ENCODE data around the gene BLOC1S6. TPM values are rescaled to one million over a fixed set of nuclear protein-coding genes. Genes with fewer than 3 reads are reported as not detected.

The BLOC1S6 gene
- total RNA-seq, 4 donors from 2014 or later: 35.0 to 576 (median 85.4) TPM

- Histone ChIP-seq H3K4me3 (no peak overlapping the region), H3K9me3 (no peaks in the 10 kb centered on the region), H3K36me3 (no peaks in the 10 kb centered on the region), H3K27ac (no peak overlapping the region), H3K27me3 (no peaks in the 10 kb centered on the region), H3K4me1 (no peaks in the 10 kb centered on the region)
- intact Hi-C loops (cut with DNase I; ENCODE audit: low total_unique reads): no loop called here
- DNase-seq: no peak
- TF ChIP-seq, protein P1, sequence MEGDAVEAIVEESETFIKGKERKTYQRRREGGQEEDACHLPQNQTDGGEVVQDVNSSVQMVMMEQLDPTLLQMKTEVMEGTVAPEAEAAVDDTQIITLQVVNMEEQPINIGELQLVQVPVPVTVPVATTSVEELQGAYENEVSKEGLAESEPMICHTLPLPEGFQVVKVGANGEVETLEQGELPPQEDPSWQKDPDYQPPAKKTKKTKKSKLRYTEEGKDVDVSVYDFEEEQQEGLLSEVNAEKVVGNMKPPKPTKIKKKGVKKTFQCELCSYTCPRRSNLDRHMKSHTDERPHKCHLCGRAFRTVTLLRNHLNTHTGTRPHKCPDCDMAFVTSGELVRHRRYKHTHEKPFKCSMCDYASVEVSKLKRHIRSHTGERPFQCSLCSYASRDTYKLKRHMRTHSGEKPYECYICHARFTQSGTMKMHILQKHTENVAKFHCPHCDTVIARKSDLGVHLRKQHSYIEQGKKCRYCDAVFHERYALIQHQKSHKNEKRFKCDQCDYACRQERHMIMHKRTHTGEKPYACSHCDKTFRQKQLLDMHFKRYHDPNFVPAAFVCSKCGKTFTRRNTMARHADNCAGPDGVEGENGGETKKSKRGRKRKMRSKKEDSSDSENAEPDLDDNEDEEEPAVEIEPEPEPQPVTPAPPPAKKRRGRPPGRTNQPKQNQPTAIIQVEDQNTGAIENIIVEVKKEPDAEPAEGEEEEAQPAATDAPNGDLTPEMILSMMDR (IDR thresholded peaks at IDR 0.05): no peak
- TF ChIP-seq POLR2A (IDR thresholded peaks at IDR 0.05): no peak
These were observed 42.7 kb upstream of the BLOC1S6 start for GRCh38 chr15:45544266-45545023.

GRCh38 chr15:45546789-45547188 lies 40.4 kb upstream of the BLOC1S6 start:
- Histone ChIP-seq H3K9me3 (no peaks in the 10 kb centered on the region), H3K4me3 (no peak overlapping the region), H3K27ac (no peak overlapping the region), H3K4me1 (no peaks in the 10 kb centered on the region), H3K27me3 (no peaks in the 10 kb centered on the region), H3K36me3 (no peaks in the 10 kb centered on the region)
- intact Hi-C loops (cut with DNase I; ENCODE audit: low total_unique reads): no loop called here
- no peak for DNase-seq
- TF ChIP-seq, protein P1 (IDR thresholded peaks at IDR 0.05): no peak
- no peak for TF ChIP-seq POLR2A (IDR thresholded peaks at IDR 0.05)

- H3K27me3 ChIP-seq: no peaks in the 10 kb centered on the region
- H3K4me1 ChIP-seq: no peaks in the 10 kb centered on the region
- no peaks in the 10 kb centered on the region for H3K36me3 ChIP-seq
- TF ChIP-seq, protein P1 (IDR thresholded peaks at IDR 0.05): no peak
- no peak for TF ChIP-seq POLR2A (IDR thresholded peaks at IDR 0.05)
- no peak for DNase-seq
- H3K9me3 ChIP-seq: no peaks in the 10 kb centered on the region
- intact Hi-C loops (cut with DNase I; ENCODE audit: low total_unique reads): no loop called here
- no peak overlapping the region for H3K4me3 ChIP-seq
- H3K27ac ChIP-seq: no peak overlapping the region
These were observed 38.2 kb upstream of the BLOC1S6 start for GRCh38 chr15:45548753-45549520.

DNA sequence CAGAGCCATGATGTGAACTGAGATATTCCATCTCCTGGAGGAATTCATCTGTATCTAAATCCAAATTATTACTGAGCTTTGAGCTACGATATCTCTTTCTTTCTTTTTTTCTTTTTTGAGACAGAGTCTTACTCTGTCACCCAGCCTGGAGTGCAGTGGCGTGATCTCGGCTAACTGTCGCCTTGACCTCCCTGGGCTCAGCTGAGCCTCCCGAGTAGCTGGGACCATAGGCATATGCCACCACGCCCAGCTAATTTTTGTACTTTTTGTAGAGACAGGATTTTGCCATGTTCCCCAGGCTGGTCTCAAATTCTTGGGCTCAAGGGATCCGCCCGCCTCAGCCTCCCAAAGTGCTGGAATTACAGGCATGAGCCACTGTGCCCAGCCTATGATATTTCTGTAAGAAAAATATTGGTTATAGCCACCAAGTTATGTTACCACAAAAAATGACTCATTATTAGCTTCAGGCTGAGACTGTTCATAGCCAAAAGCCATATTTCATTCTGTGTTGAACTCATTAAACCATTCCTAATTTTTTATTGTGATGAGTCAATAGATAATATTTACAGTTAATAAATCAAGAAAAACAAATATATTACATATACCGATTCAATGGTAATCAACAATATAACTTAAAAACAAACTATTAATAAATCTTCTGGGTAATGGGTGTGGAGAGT lies 37.5 kb upstream of the BLOC1S6 start:
- Histone ChIP-seq H3K9me3 (no peaks in the 10 kb centered on the region), H3K4me1 (no peaks in the 10 kb centered on the region), H3K36me3 (no peaks in the 10 kb centered on the region), H3K27ac (no peak overlapping the region), H3K27me3 (no peaks in the 10 kb centered on the region), H3K4me3 (no peak overlapping the region)
- TF ChIP-seq, protein P1 (IDR thresholded peaks at IDR 0.05): no peak
- TF ChIP-seq POLR2A (IDR thresholded peaks at IDR 0.05): no peak
- no peak for DNase-seq
- intact Hi-C loops (cut with DNase I; ENCODE audit: low total_unique reads): no loop called here

DNA sequence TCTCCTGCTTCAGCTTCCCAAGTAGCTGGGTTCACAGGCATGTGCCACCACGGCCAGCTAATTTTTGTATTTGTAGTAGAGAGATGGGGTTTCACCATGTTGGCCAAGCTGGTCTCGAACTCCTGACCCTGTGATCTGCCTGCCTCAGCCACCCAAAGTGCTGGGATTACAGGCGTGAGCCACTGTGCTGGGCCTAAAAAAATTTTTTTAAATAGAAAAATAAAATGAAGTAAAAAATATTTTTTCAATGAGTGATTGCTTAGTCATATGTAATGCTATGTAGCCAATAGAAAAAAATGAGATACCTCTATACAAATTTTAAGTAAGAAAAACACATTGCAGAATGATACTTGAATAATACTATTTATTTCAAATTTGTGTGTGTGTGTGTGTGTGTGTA lies 36.7 kb upstream of the BLOC1S6 start:
- TF ChIP-seq POLR2A (IDR thresholded peaks at IDR 0.05): no peak
- TF ChIP-seq, protein P1 (IDR thresholded peaks at IDR 0.05): no peak
- H3K27ac ChIP-seq: no peak overlapping the region
- H3K4me1 ChIP-seq: no peaks in the 10 kb centered on the region
- no peak overlapping the region for H3K4me3 ChIP-seq
- no peaks in the 10 kb centered on the region for H3K9me3 ChIP-seq
- H3K36me3 ChIP-seq: no peaks in the 10 kb centered on the region
- intact Hi-C loops (cut with DNase I; ENCODE audit: low total_unique reads): no loop called here
- DNase-seq: no peak
- H3K27me3 ChIP-seq: no peaks in the 10 kb centered on the region

Measured in uterus (tissue), 4 donors.